PC-9 (cell line): Measurements from ENCODE around the gene CARMIL1. TPM values are rescaled to one million over a fixed set of nuclear protein-coding genes. Genes with fewer than 3 reads are reported as not detected.

Source experiments
- BruUV-seq: library from RNA; stranded (reverse); fragments of 400-500 nt; replicated peaks from 2 replicates; lab custom pipeline; 2021; lab: Mats Ljungman, UMichigan
- CTCF ChIA-PET: fragments of 300-600 bp; sonication (Branson Sonifier 250); formaldehyde crosslinking; loops from one replicate; lab custom pipeline; 2022; ENCODE audit warnings: antibody characterized with exemption; lab: Charles Lee
- POLR2A ChIA-PET: fragments of 300-600 bp; sonication (Branson Sonifier 250); formaldehyde crosslinking; loops from one replicate; lab custom pipeline; 2022; ENCODE audit warnings: antibody characterized with exemption; ENCODE audit not compliant: unreplicated experiment; lab: Charles Lee
- DNase-seq, 2 experiments: peaks; one replicate each; pipeline versions ENCODE4 v3.0.0 to v3.0.0-alpha.2; 2015 to 2022; ENCODE audit warnings: mixed read lengths in 1 of 2
- H2AFZ ChIP-seq: fragments of 200-600 bp; sonication (generic); 2 replicates; pipeline ENCODE4 v1.8.1; 2017; ENCODE audit warnings: antibody characterized with exemption
- H3F3A ChIP-seq: fragments of 200-600 bp; sonication (generic); 2 replicates; pipeline ENCODE4 v1.8.1; 2017; ENCODE audit warnings: antibody characterized with exemption, mild to moderate bottlenecking, low read depth; ENCODE audit not compliant: insufficient read depth
- H3K27ac ChIP-seq: fragments of 200-600 bp; sonication (generic); 2 replicates; pipeline ENCODE4 v1.6.1; 2016; ENCODE audit warnings: mixed run types
- H3K27me3 ChIP-seq: fragments of 200-600 bp; sonication (generic); 2 replicates; pipeline ENCODE4 v1.6.1; 2016; ENCODE audit warnings: low read depth, mixed run types; ENCODE audit not compliant: insufficient read depth
- H3K36me3 ChIP-seq: fragments of 200-600 bp; sonication (generic); 2 replicates; pipeline ENCODE4 v1.6.1; 2016; ENCODE audit warnings: low read depth, mixed run types
- H3K4me1 ChIP-seq: fragments of 200-600 bp; sonication (generic); replicated peaks from 2 replicates; pipeline ENCODE4 v1.6.1; 2016; ENCODE audit warnings: mixed run types; ENCODE audit not compliant: insufficient read depth
- H3K4me2 ChIP-seq: fragments of 200-600 bp; sonication (generic); 2 replicates; pipeline ENCODE4 v1.6.1; 2017; ENCODE audit warnings: mixed run types
- H3K4me3 ChIP-seq: fragments of 200-600 bp; sonication (generic); 2 replicates; pipeline ENCODE4 v1.6.1; 2016; ENCODE audit warnings: mixed run types
- H3K79me2 ChIP-seq: fragments of 200-600 bp; sonication (generic); 2 replicates; pipeline ENCODE4 v1.6.1; 2017; ENCODE audit warnings: low read depth, mixed run types
- H3K9me2 ChIP-seq: fragments of 200-600 bp; sonication (generic); 2 replicates; pipeline ENCODE4 v1.8.1; 2017; ENCODE audit warnings: mild to moderate bottlenecking; ENCODE audit not compliant: insufficient read depth
- H3K9me3 ChIP-seq: fragments of 200-600 bp; sonication (generic); 2 replicates; pipeline ENCODE4 v1.8.1; 2016; ENCODE audit warnings: low read depth; ENCODE audit not compliant: insufficient read depth
- H4K20me1 ChIP-seq: fragments of 200-600 bp; sonication (generic); 2 replicates; pipeline ENCODE4 v1.8.1; 2017; ENCODE audit not compliant: insufficient read depth
- EZH2 ChIP-seq: fragments of 200-600 bp; sonication (generic); IDR thresholded peaks from 2 replicates; pipeline ENCODE4 v1.8.0; 2017; ENCODE audit warnings: antibody characterized with exemption, low read depth
- intact Hi-C: fragments of 100-400 bp; cut with micrococcal nuclease; formaldehyde crosslinking; loops from one replicate; pipeline ENCODE4 v1.10.0; 2022; ENCODE audit not compliant: unreplicated experiment
- total RNA-seq: library from RNA; stranded (reverse); gene quantifications from 2 replicates; pipeline ENCODE4 v1.2.3, GENCODE V29; 2021
- TF ChIP-seq, protein P1 (sequence below): fragments of 200-600 bp; sonication (generic); conservative IDR thresholded peaks from 2 replicates; pipeline ENCODE4 v1.6.1; 2017; ENCODE audit warnings: mixed run types, antibody characterized with exemption, mild to moderate bottlenecking, moderate library complexity

CARMIL1 gene
- total RNA-seq, 1 experiment from 2014 or later: 33.1 TPM

DNA sequence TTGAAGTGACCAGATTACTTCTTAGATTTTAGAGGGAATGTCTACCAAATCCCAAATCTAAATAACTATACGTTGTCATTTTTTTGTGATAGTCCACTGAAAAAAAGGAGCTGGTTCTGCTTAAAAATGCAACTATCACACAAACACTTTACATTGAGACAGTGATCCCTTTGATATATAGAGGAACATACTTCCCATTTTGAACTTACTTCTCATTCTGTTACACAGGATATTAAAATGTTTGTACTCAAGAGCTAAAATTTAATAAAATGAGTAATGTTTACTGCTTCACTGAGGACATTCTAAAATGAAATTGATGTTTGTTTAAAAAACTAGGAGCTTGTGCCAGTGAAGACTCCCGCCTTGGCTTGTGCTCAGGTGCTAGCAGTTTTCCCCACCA lies 174.1 kb downstream of the CARMIL1 start:
- no TSS peak for BruUV-seq
- Histone ChIP-seq H3K27me3 (no peaks in the 10 kb centered on the region), H3F3A (no peaks in the 10 kb centered on the region), H3K36me3 (no peaks in the 10 kb centered on the region), H2AFZ (no peak overlapping the region), H3K4me2 (no peak overlapping the region), H3K4me1 (no peaks in the 10 kb centered on the region), H4K20me1 (no peaks in the 10 kb centered on the region), H3K27ac (no peak overlapping the region), H3K79me2 (no peaks in the 10 kb centered on the region), H3K4me3 (no peak overlapping the region), H3K9me2 (no peaks in the 10 kb centered on the region), H3K9me3 (no peaks in the 10 kb centered on the region)
- CTCF ChIA-PET: no interaction called here
- no peak for DNase-seq
- intact Hi-C loops: no loop called here
- POLR2A ChIA-PET: no interaction called here
- TF ChIP-seq EZH2: no peak
- TF ChIP-seq, protein P1, sequence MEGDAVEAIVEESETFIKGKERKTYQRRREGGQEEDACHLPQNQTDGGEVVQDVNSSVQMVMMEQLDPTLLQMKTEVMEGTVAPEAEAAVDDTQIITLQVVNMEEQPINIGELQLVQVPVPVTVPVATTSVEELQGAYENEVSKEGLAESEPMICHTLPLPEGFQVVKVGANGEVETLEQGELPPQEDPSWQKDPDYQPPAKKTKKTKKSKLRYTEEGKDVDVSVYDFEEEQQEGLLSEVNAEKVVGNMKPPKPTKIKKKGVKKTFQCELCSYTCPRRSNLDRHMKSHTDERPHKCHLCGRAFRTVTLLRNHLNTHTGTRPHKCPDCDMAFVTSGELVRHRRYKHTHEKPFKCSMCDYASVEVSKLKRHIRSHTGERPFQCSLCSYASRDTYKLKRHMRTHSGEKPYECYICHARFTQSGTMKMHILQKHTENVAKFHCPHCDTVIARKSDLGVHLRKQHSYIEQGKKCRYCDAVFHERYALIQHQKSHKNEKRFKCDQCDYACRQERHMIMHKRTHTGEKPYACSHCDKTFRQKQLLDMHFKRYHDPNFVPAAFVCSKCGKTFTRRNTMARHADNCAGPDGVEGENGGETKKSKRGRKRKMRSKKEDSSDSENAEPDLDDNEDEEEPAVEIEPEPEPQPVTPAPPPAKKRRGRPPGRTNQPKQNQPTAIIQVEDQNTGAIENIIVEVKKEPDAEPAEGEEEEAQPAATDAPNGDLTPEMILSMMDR: no peak

DNA sequence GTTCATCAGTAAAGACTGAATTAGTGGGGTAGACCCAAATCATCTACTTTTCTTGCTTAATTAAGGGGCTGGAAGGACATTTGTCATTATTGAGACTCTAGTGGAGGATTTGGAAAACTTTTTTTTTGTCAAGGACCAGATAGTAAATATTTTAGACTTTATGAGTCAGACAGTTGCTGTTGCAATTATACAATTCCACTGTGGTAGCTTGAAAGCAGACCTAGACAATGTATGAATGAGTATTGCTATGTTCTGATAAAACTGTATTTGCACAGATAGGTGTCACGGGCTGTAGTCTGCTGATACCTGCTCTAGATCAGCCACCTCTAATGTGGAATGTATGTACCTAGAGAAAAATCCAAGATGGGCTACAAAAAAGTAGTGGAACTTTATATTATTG lies 175.0 kb downstream of the CARMIL1 start:
- Histone ChIP-seq H3K36me3 (no peaks in the 10 kb centered on the region), H3K27me3 (no peaks in the 10 kb centered on the region), H3K27ac (no peak overlapping the region), H3F3A (no peaks in the 10 kb centered on the region), H3K4me2 (no peak overlapping the region), H3K79me2 (no peaks in the 10 kb centered on the region), H3K9me3 (no peaks in the 10 kb centered on the region), H3K9me2 (no peaks in the 10 kb centered on the region), H3K4me1 (no peaks in the 10 kb centered on the region), H4K20me1 (no peaks in the 10 kb centered on the region), H3K4me3 (no peak overlapping the region), H2AFZ (no peak overlapping the region)
- CTCF ChIA-PET: no interaction called here
- POLR2A ChIA-PET: no interaction called here
- BruUV-seq: no TSS peak
- TF ChIP-seq, protein P1: no peak
- TF ChIP-seq EZH2: no peak
- intact Hi-C loops: no loop called here
- no peak for DNase-seq

DNA sequence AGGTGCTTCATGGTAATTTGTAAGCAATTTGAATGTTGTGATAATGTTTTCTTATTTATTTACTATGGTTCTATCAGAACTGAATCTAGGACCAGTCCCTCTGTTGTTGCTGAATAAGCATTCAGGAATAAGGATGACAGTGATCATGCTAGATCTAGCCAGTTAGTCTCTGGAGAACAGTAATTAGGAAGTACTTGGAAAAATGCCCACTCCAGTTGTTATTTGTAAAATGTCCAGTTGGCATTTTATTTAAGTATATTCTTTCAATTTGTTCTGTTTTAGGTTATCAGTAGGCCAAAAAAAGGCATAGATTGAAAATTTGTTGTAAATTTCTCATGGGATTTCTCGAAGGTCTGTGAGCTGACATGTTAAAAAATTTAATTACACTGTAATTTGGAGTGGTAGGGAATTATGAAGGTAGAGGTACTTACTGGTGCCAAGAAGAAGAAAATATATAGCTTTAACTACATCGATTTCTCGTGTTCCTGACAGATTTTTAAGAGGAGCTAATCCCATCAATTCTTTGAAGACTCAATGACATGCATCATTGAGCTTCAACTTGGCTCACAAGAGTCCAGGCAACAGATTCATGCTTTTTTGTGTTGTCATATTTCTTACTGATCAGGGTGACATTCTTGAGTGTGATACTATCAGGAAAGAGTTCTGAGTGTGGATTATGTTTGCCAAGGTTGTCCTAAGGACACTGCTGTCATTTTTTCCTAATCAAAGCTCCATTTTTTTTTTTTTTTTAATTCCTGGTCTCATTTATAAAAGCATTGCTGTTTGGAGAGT lies 177.3 kb downstream of the CARMIL1 start:
- Histone ChIP-seq H3K4me1 (no peaks in the 10 kb centered on the region), H3K9me2 (no peaks in the 10 kb centered on the region), H3K4me2 (no peak overlapping the region), H3K79me2 (no peaks in the 10 kb centered on the region), H3K9me3 (no peaks in the 10 kb centered on the region), H4K20me1 (no peaks in the 10 kb centered on the region), H3K4me3 (no peak overlapping the region), H3F3A (no peaks in the 10 kb centered on the region; the same call in 1 of the 2 replicates), H3K27ac (no peak overlapping the region), H3K27me3 (no peaks in the 10 kb centered on the region), H3K36me3 (no peaks in the 10 kb centered on the region), H2AFZ (no peak overlapping the region)
- ChIA-PET CTCF (no interaction called here), POLR2A (no interaction called here)
- no TSS peak for BruUV-seq
- no peak for DNase-seq
- TF ChIP-seq EZH2: no peak
- TF ChIP-seq, protein P1: no peak
- intact Hi-C loops: no loop called here
